HuH-7 (cell line): ENCODE data around the gene AHI1.

ENCODE experiments used
- DNase-seq: peaks from one replicate; pipeline ENCODE4 v3.0.0; 2011; ENCODE audit warnings: low spot score

Gene AHI1

DNA sequence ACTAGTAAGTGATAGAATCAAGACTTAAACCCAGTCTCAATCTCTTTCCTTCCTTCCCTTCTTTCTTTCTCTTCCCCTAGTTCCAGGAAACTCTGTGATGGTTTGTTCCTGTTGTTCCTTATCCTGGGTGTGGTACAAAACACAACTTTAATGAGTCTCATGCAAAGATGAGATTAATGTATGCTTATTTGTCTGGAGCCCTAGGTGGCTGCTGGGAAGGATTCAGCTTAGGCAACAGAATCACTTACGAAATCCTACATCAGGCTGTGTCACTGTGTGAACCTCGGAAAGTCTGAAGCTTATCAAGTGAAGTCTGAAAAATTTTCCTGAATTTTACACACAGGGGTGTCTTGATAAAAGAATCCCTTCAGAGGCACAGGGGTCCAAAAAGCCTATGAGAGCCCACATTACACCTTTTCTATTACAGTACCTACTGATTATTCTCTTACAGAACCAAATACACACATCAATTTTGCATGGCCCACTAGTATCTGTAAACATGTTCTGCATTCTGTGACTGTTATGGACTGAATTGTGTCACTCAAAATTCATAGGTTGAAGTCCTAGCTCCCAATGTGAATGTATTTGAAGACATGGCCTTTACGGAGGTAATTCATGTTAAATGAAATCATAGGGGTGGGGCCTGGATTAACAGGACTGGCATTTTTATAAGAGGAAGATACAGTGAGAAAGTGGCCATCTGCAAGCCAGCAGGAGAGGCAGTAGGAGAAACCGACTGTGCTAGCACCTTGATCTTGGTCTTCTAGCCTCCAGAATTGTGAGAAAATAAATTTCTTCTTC is 171.7 kb downstream of the AHI1 start:
- peak; percentile 6 for DNase-seq

DNA sequence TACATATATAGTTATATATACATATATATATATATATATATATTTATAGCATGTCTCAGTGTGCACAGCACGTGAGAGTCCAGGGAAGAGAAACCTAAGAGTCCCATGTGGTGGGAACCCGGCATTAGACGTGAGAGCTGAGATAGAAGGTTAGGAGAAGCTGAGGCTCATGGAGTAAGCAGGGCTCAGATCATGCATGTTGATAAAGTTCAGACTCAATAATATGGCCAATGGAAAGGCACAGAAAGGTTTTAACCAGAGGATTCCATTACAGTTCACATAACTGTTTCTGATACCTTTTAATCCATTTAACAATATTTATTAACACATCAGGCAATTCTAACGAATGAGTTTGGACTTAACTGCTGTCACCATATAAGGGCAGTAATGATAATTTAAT is 173.0 kb downstream of the AHI1 start:
- DNase-seq, result no peak

DNA sequence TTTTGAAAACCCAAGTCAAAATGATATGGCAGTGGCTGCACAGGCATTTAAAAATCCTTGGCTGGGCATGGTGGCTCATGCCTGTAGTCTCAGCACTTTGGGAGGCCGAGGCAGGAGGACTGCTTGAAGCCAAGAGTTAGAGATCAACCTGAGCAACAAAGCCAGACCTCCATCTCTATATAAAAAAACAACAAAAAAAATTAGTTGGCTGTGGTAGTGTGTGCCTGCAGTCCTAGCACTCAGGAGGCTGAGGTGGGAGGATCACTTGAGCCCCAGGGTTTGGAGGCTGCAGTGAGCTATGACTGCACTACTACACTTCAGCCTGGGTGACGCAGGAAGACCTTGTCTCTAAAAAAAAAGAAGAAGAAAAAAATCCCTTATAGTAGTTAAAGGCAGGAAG is 173.6 kb downstream of the AHI1 start:
- no peak for DNase-seq

DNA sequence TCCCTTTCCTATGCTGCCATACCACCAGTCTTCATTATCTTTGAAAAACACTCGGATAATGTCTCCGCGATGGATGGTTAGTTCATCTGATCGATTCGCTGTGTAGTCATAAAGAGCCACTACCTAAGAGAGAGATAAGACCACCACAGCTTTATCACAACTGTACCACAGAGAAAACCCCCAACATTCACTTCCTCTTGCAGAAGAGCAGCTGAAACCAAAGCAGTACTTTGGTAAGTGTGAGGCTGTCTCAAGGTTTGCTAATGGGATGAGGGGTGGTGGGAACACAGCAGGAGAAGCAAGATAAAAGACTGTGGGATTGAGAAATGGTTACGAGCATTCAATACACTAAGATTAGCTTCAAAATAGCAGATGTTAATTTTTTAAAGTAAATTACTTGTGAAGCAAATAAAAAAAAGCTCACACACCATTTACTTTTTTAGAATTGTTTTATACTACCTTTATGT is 174.3 kb downstream of the AHI1 start:
- no peak for DNase-seq

DNA sequence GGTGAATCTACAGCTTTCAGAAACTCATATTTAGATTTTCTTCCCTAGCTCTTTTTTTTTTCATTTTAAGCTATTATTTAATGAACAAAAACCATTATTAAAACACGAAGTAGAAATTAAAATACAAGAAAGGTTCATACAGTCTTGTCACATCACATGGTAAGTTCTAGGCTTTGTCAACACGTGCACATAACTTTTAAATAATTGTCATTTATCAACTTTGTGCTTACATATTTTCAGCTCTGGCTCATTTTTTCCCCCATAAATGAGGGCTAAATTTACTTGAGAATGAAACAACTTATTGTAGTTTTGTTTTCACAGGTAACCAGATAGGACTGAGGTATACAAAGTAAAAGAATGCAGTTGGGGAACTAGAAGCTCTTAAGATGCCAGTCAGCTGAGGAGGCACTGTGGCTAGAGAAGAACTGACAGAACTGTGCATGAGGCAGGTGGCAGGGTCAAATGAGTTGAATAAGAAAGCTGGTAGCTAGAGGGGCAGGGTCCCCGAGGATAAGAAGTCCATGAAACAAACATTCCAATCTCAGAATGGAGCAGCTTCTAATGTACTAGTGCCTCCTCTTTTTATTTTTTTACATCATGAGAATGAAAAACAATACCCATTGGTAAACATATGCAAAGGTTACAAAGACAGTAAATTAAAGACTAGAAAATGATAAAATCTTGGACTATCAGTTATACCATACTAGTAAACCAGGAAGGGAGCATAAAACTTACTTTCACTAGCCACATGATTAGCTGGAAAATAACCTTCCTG is 174.9 kb downstream of the AHI1 start:
- DNase-seq, result no peak

DNA sequence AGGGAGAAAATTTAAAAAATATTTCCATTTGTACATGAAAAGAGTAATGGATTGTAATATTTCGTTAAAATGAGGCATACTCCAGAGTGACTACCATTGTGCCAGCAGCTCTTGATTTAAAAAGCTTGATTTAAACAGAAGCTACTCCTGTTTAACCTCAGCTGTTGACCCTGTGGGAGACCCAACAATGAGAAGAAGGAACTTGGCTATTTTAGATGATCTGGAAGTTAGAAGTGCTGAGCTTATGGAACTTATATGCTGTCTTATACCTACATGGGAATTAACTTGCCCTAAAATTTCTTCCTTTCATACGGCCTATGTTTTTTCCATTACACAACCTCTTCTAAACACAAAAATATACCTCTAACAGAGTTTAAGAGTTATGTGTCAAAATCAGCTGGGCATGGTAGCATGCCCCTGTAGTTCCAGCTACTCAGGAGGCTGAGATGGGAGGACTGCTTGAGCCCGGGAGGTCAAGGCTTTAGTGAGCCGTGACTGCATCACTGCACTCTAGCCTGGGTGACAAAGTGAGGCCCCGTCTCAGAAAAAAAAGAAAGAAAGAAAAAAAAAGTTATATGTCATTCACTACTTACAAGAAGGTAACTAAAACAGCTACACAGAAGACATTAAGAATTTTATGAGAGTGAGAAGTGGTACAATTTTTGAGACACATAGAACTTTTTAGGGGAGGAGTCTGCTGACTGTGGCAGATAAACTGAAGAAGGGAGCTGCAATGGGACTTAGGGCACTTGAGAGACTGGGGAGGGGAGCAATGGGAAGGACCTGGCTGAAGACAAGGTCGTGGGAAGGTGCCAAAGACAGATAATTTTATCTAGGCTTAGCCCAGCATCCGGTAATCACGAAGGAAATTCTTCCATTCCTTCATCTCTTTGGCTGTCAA is 176.6 kb downstream of the AHI1 start:
- DNase-seq, result no peak

DNA sequence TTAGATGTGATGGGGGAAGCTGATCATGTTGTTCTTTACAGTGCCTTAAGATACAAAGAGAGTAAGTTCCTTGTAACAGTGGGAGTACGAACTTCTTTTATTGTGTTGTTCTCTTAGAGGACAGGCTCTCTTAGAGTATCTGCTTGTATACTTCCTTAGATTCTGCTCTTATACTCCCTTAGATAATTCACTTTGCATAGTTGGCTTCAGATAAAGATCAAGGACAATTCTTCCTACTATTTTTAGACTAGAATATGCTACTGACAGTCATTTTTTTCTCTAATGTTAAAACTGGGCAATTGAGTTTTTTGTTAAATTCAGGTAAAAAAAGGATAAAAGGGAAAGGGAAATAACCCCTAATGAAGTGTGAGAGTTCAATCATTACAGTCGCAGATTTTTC is 177.7 kb downstream of the AHI1 start:
- no peak for DNase-seq

DNA sequence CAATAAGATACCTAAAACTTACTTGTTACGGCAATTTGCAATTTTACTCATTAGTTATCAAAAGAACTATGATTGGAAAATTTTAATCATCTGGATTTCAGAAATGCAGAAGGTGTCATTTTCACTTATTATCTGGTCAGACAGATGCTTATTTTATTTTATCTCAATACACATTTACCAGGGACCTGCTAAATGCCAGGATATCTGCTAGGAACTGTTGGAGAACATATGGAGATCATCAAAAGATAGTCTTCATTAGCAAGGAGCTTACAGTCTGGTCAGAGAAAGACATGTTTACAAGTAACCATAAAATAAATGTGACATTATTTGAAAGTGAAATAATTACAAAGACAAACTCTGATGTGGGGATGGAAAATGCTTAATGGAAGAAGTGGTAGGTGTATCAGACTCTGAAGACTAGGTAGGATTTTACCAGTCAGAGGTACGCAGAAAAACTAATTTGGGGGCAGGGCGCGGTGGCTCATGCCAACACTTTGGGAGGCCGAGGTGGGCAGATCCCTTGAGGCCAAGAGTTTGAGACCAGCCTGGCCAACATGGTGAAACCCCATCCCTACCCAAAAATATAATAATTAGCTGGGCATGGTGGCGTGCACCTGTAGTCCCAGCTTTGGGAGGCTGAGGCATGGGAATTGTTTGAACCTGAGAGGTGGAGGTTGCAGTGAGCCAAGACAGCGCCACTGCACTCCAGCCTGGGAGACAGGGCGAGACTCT is 178.6 kb downstream of the AHI1 start:
- no peak for DNase-seq

DNA sequence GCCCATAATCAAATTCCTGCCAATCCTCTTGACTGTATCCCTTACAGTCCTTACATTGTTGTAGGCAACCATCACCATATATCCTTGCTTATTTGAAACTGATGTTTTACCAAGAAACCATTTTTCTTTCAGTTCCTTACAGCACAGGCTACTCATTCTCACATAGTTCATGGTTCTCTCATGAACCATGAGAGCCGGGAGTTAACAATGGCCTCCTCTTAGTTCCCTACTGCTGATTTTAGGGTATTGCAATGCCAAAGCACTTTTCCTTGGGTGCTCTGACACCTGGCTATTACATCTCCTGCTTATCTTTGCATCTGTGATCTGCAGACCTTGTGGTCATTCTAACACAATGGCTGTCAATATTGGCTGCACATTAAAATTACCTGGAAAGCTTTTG is 183.0 kb downstream of the AHI1 start:
- DNase-seq, result no peak

DNA sequence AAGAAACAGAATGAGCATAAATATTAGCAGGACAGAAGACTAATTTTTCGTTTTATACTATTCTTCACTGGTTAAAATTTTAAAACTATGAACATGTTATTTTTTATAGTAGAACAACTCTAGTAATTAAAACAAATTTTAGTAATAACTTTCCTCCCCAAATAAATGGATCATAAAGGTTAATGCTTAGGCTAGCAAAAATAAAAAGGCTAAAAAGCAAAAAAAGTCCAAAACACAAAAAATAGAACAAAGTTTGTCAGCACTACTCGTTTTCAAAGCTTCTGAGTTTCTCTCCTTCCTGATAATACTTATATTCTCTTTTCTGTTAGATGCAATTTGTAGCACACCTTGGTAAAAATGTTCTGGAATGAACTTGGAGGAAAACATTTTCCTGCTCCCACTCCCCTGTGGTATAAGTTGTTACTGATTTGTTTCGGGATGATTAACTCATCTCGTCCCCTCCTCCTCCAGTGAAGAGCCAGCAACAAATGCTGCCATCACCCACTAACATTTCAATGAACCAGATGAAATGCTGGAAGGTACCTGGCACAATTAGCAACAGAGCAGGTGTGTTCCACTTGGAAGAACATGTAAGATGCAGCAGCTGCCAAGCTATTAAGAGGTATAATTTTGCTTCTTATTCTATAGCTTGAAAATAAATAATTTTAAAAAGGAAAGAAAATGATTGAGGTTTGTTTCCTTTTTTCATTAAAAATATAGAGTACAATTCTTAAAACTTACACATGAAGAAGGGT is 185.9 kb downstream of the AHI1 start:
- no peak for DNase-seq

DNA sequence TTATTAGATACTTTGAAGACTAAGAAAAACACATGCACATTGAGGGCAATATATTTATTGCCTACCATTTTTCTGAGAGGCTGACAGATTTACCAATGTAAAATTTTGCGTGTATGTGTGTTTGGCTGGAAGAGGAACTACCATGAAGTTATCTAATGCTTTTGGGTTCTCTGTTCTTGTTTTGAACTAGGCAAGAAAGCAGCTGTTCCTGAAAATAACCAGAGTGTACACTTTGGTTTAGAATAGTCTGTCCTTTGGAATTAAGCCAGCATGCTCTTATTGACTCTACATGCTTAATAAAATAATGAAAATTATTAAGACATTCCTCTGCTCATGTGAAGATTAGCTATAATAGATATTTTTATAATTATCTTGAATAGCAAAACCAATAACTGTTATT is 187.2 kb downstream of the AHI1 start:
- no peak for DNase-seq

DNA sequence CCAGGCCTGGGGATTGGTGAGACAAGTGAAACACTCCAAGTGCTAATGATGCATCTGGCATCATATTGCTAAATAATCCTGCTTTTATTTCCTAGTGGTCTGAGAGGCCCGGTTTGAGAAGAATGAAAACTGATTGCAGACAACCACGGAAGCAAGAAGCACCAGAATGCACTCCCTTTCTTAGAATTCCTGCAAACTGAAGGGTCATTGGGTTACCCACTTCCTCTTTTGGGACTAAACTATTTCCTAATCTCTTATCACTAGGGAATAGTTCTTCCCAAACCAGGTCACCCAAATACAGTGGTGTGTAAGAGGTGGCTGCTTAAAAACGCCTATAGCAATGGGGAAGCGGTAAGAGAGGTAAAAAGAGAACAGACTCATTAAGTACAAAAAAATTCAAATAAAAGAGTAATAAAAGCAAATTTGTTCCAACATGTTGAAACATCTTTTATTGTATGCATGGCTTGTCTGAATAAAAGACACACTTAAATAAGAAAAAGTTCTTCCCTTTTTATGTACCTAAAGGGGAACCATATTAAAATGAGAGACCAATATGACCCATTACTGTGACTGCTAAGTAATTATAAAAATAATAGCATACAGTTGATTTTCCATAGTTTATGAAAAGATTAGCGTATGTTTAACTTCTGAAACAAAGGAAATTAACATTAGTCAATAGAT is 190.7 kb downstream of the AHI1 start:
- DNase-seq, result no peak

DNA sequence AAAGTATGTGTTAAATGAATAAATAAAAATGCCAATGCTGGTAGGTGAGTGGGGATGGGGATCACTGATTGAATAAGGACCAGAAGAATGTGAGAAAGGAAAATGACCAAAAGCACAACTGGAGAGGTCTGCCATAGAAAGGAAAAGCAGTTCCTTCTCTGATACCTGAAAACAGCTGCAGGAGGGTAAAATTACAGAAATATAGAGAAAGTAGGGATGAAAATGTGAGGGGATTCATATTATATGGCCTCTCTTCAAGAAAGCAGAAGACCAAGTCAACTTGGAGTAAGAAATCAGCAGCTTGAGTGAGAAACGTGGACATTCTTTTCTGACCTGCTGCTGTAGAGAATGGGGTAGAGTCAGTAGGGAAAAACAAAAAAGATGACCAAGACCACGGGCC is 191.4 kb downstream of the AHI1 start:
- no peak for DNase-seq

DNA sequence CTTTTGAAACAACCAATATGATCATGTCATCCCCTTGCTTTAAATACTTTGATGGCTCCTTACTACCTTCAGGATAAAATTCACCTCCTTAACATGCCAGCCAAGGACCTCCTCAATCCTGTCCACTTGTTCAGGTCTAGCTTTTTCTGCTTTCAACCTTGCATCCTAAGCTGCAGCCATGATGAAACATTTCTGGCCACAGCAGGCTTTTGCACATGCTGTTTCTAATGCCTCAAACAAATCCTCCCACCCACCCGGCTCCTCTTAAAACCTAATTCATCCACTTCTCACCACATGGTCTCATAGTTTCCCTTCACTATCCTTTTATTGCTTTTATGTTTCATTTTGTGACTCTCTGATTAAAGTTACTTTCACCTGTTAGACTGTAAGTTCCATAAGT is 191.9 kb downstream of the AHI1 start:
- no peak for DNase-seq

DNA sequence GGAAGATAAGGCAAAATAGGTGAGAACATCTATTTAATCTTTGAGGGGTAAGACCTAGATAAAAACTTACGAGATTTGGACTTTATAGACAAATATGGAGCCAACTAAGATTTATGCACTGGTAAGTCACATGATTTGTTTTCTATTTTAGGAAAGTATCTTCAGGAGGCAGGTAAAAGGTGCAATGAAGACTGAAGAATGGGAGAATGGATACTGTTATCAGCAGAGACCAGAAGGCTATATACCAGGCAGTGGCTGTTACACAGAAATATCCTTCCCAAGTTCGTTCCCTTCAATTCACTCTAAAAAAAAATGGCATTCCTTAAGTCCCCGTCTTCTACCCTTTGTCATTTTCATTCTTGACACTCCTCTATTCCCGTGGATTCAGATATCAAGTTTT is 192.7 kb downstream of the AHI1 start:
- no peak for DNase-seq

DNA sequence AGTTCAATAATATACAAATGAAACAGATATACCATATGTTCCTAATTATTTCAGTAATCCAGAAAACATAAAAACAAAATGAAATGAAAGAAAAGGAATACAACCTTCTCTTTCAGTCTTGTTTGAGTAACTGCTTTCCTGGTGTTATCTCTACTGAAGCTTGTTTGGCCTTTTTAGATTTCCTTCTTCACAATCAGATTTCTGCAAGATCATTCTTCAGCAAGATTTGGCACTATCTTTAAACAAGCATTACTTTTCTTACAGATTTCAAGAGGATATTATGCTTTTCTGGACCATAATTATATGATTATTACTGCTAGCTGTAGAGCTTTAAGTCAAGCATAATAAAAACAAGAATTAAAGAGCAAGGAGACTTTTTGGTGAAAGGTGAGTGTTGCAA is 196.2 kb downstream of the AHI1 start:
- DNase-seq, result no peak

DNA sequence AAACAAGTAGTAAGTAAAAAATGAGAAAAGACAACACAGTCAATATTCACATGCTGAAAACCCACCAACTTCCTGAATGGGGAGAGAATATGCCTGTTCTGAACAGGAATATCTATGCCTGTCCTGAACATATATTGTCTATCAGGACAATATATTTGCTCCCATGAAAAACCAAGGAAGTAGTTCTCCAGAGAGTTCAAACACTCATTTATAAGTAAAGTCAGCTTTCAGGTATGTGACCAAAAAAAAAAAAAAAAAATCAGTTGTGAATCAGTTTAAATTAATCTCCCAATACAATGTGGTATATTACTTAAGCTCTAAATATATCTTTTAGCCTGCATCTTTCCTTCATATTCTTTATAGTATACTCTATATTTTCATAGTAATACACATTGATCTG is 197.0 kb downstream of the AHI1 start:
- no peak for DNase-seq

DNA sequence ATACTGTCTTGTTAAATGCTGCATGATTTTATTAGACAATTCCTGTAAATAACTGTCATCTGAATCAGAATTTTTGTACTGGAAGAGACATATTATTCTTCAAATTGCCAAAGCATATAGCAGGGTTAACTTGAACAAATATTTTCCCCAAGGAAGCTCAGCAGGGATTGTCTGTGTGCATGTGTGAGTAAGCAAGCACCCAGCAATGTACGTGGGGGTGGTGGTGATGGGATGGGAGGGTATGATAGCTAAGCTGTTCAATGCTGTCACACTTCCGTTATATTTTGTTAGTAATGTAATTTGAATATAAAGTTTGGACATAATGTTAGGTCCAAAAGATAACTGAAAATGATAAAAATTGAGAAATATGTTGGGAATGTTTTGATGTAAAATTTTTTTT is 198.3 kb downstream of the AHI1 start:
- no peak for DNase-seq

DNA sequence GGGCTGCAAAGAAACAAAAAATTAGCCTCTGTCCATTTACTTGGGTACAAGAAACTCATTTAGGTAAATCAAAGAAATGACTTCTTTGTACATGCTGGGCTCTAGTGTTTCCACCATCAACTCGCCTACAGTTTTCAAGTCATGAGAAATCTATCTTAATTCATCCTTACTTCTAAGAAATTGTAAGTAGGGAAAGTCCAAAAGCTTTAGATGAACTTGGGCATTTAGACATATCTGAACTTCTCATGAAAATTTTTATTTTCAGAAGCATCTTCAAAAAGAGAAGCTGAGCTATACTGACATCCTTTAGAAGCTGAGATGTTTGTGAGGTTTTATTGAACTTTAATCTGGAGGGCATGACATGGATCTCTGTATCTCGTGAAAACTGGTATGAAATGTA is 199.1 kb downstream of the AHI1 start:
- DNase-seq, result no peak

DNA sequence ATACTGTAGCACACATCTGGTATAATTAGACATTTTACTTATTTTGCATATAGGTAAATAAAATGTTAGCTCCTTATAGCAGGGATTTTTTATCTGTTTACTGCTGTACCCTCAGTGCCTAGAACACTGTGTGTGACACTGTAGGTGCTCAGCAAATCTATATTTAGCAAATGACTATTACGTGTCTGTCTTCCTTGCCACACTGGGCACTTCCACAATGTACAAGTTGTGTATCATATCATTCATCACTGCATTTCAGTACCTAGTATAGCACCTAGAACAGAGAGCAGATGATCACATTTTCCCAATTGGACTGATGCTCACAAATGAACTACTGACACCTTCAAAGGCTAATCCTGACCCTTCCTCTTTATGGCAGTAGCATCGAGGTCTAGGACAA is 200.8 kb downstream of the AHI1 start:
- no peak for DNase-seq

DNA sequence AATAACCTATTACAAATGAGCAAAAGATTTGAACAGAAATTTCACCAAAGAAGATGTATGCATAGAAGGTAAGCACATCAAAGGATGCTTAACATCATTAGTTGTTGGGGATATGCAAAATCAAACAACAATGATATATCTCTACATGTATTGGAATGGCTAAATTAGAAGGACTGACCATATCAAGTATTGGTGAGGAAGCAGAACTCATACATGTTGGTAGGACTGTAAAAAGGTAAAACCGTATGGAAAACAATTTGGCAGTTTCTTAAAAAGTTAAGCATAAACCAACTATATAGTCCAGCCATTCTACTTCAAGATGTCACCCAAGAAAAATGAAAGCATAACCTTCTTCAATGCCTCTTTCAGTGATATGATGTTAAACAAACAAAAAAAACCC is 202.5 kb downstream of the AHI1 start:
- no peak for DNase-seq
